Upper lobe of left lung (tissue), 6 donors: ENCODE measurements around the gene TSPEAR. TPM values are rescaled to one million over a fixed set of nuclear protein-coding genes. Genes with fewer than 3 reads are reported as not detected.

Source experiments
- ATAC-seq, 2 donors: fragments of 200-7000 bp; cut with Tn5 transposase; one replicate each; pipeline ENCODE4 v1.9.1; 2022; ENCODE audit warnings: mild to moderate bottlenecking in 2 of 2, moderate library complexity in 2 of 2; ENCODE audit not compliant: low FRiP score in 2 of 2
- DNase-seq, 2 donors: peaks; one replicate each; pipeline ENCODE4 v3.0.0-alpha.2; 2019 to 2020
- H3K27ac ChIP-seq, 4 donors: fragments of 200-600 bp; sonication (generic); one replicate each; pipeline ENCODE4 v1.5.1; 2016 to 2019
- H3K27me3 ChIP-seq, 4 donors: fragments of 200-600 bp; sonication (generic); one replicate each; pipeline ENCODE4 v1.5.1; 2017 to 2019
- H3K36me3 ChIP-seq, 4 donors: fragments of 200-600 bp; sonication (generic); one replicate each; pipeline ENCODE4 v1.5.1; 2016 to 2019
- H3K4me1 ChIP-seq, 4 donors: fragments of 200-600 bp; sonication (generic); one replicate each; pipeline ENCODE4 v1.5.1; 2018 to 2019
- H3K4me3 ChIP-seq, 4 donors: fragments of 200-600 bp; sonication (generic); one replicate each; pipeline ENCODE4 v1.5.1; 2017 to 2019; ENCODE audit warnings: mild to moderate bottlenecking in 2 of 4, moderate library complexity in 1 of 4
- H3K9me3 ChIP-seq, 4 donors: fragments of 200-600 bp; sonication (generic); one replicate each; pipeline ENCODE4 v1.5.1; 2018 to 2019
- CTCF ChIP-seq, 6 experiments: fragments of 450-650 bp in 4 of 6; fragments of 200-600 bp in 2 of 6; sonication (generic) in 2 of 6; IDR thresholded peaks; one replicate each; pipeline ENCODE4 v1.5.1; 2016 to 2019; ENCODE audit warnings: antibody characterized with exemption in 6 of 6
- EP300 ChIP-seq, 4 donors: sonication (generic); formaldehyde crosslinking; IDR thresholded peaks; one replicate each; pipeline ENCODE4 v1.5.1; 2017; ENCODE audit warnings: antibody characterized with exemption in 4 of 4, control low read depth in 2 of 4
- POLR2A ChIP-seq, 4 donors: fragments of 450-650 bp; IDR thresholded peaks; one replicate each; pipeline ENCODE4 v1.5.1; 2016 to 2017; ENCODE audit warnings: antibody characterized with exemption in 4 of 4, mild to moderate bottlenecking in 2 of 4
- POLR2AphosphoS5 ChIP-seq, 2 donors: sonication (generic); formaldehyde crosslinking; IDR thresholded peaks; one replicate each; pipeline ENCODE4 v1.5.1; 2017; ENCODE audit warnings: antibody characterized with exemption in 2 of 2
- WGBS, 2 donors: methylation state at CpG; one replicate each; pipeline ENCODE4 v1.1.5; 2017 to 2018; 5-methylcytosine and 5-hydroxymethylcytosine counted together
- total RNA-seq, 6 donors: library from RNA; depleted of rRNA in 4 of 6; stranded (reverse); fragments of >200 nt in 4 of 6; gene quantifications; one replicate each; pipeline versions ENCODE4 v1.1.0 to v1.2.1, GENCODE V29; 2016 to 2021
- donor health status: DM: no; HTN: no; CAD: no; lungs with moderate emphysema.
- donor health status: DM: no; HTN: yes; CAD: no; lungs with severe emphysema.

The TSPEAR gene
- total RNA-seq, 6 donors from 2014 or later = 0.14 to 0.17 TPM; not detected in 4

GRCh38 chr21:44657635-44658540 is 53.5 kb downstream of the TSPEAR start, which contains the start of gene KRTAP12-3:
Gene KRTAP12-3, plus strand, starts transcription at chr21:44657932. Its CDS starts 48 bp downstream, at chr21:44657980.
- DNase-seq (peak in 1 of 2 donors; percentile 69), ATAC-seq (peak; percentile 15 to 61)
- peak within 1 kb of the TSS in 3 of 4 donors; percentile 40 to 65 (median 40) for H3K27ac ChIP-seq
- TF ChIP-seq EP300 (IDR thresholded peaks at IDR 0.05) (peak in 1 of 4 donors; percentile 63), POLR2A (IDR thresholded peaks at IDR 0.05) (no peak)
- peaks cover 0 to 5% (median 0%) of the 10 kb centered on the region in 4 donors for H3K27me3 ChIP-seq
- WGBS, 2 donors = 61 to 63% methylated on average over 23 of the region's 26 CpGs
- H3K9me3 ChIP-seq = peaks cover 0 to 6% (median 0%) of the 10 kb centered on the region in 4 donors
- no peaks in the 10 kb centered on the region for H3K4me1 ChIP-seq
- no peaks in the 10 kb centered on the region for H3K36me3 ChIP-seq
- H3K4me3 ChIP-seq = no peak within 1 kb of the TSS

- Histone ChIP-seq H3K27me3 (peaks cover 0 to 5% (median 0%) of the 10 kb centered on the region in 4 donors), H3K27ac (peak overlapping the region in 3 of 4 donors; percentile 36 to 65 (median 40)), H3K4me3 (no peak overlapping the region), H3K9me3 (peaks cover 0 to 6% (median 0%) of the 10 kb centered on the region in 4 donors), H3K4me1 (no peaks in the 10 kb centered on the region), H3K36me3 (no peaks in the 10 kb centered on the region)
- no peak for ATAC-seq
- DNase-seq = no peak
- TF ChIP-seq POLR2AphosphoS5 (IDR thresholded peaks at IDR 0.05) (no peak), EP300 (IDR thresholded peaks at IDR 0.05) (no peak), POLR2A (IDR thresholded peaks at IDR 0.05) (no peak), CTCF (IDR thresholded peaks at IDR 0.05) (no peak)
- 35 to 42% methylated on average over 1 of the region's 1 CpG for WGBS, 2 donors
These were observed 54.5 kb downstream of the TSPEAR start for GRCh38 chr21:44656868-44657267.

- H3K9me3 ChIP-seq = peaks cover 0 to 6% (median 0%) of the 10 kb centered on the region in 4 donors
- DNase-seq (no peak), ATAC-seq (no peak)
- no peak for TF ChIP-seq POLR2AphosphoS5 (IDR thresholded peaks at IDR 0.05)
- no peak for TF ChIP-seq EP300 (IDR thresholded peaks at IDR 0.05)
- no peak for TF ChIP-seq CTCF (IDR thresholded peaks at IDR 0.05)
- no peak for TF ChIP-seq POLR2A (IDR thresholded peaks at IDR 0.05)
- no peak within 1 kb of the TSS for H3K4me3 ChIP-seq
- H3K4me1 ChIP-seq = no peaks in the 10 kb centered on the region
- 67 to 71% methylated on average over 8 of the region's 9 CpGs for WGBS, 2 donors
- no peaks in the 10 kb centered on the region for H3K36me3 ChIP-seq
- H3K27ac ChIP-seq = no peak within 1 kb of the TSS
- H3K27me3 ChIP-seq = peaks cover 0 to 5% (median 0%) of the 10 kb centered on the region in 4 donors
These were observed 56.7 kb downstream of the TSPEAR start, which contains the start of gene KRTAP12-4 for GRCh38 chr21:44654576-44655175. Gene KRTAP12-4, minus strand, starts transcription at chr21:44654659. Its CDS starts 45 bp downstream, at chr21:44654614.

DNA sequence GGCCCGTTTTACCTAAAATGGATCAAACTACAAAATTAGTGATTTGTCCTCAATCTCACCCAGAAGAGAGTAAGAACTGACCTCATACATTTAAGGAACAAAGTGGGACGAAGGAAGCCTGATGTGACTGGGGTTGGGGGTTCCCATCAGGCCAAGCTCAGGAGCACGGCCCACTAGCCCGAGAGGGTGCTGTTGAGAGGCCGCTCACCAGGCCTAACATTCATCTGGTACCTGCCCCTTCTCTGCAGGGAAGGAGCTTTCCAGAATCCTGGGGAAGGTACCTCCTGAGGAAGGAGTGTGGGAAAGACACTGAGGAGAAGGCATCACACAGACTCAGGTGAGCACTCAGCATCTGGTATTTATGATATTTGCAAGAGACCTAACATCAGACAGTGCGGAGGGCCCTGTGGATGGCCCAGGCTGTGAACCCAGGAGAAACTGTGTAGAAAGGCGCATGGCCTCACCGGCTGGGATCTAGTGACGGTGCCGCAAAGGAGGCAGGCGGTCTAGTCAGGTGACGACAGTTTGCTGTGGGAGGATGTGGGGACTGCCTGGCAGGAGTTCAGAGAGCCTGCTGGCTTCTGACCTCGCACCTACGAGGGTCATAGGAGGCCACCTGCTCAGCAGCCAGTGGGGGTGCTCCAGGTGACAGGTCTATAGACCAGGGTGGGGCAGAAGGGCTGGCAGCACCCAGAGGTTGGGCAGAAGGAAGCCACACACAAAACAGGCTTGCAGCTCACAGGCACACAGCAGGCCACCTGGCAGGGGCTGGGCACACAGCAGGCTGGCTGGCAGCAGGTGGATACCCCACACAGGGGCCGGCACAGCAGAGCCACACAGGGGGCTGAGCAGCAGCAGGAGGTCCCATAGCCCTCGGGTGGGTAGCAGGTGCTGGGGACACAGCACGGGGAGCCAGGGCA is 57.5 kb downstream of the TSPEAR start:
- Histone ChIP-seq H3K36me3 (no peaks in the 10 kb centered on the region), H3K27me3 (peaks cover 0 to 5% (median 0%) of the 10 kb centered on the region in 4 donors), H3K4me3 (no peak overlapping the region), H3K27ac (no peak overlapping the region), H3K4me1 (no peaks in the 10 kb centered on the region), H3K9me3 (peaks cover 0 to 6% (median 0%) of the 10 kb centered on the region in 4 donors)
- 80 to 84% methylated on average over 13 to 17 of the region's 17 CpGs for WGBS, 2 donors
- TF ChIP-seq CTCF (IDR thresholded peaks at IDR 0.05) = no peak
- TF ChIP-seq POLR2AphosphoS5 (IDR thresholded peaks at IDR 0.05) = no peak
- no peak for TF ChIP-seq EP300 (IDR thresholded peaks at IDR 0.05)
- no peak for TF ChIP-seq POLR2A (IDR thresholded peaks at IDR 0.05)
- peak in 1 of 2 donors; percentile 64 for DNase-seq
- no peak for ATAC-seq
